ENCODE measurements around the gene DLG4. TPM values are rescaled to one million over a fixed set of nuclear protein-coding genes. Genes with fewer than 3 reads are reported as not detected.

Gene DLG4
- total RNA-seq, result 10 to 100 TPM in 2 of 4 donors, 1 to 10 TPM in 2; 6.8 to 21.5 (median 12.4) TPM

DNA sequence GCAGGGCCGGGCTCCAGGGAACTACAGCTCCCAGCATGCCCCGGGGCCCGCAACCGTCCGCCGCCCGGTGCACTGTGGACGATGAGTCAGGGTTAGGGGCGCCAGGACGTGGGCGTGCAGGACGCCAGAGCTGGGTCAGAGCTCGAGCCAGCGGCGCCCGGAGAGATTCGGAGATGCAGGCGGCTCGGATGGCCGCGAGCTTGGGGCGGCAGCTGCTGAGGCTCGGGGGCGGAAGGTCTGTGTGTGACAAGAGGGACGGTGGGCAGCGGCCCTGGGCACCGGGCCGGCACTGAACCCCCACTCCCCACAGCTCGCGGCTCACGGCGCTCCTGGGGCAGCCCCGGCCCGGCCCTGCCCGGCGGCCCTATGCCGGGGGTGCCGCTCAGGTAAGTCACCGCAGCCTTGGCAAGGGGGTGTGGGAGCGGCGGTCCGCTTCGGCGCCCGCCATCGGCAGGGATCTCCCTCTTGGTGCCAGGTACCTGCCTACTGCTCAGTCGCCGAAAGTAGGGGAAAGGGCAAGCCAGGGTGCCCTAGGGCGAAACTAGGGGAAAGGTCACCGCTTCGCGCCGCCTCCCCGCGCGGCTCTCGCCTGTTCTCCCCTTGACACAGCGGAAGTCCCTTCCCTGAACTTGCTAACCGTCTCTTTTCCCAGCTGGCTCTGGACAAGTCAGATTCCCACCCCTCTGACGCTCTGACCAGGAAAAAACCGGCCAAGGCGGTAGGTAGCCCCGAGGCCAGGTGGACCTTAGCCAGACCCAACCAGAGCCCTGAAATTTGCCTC lies at the start of gene DLG4, which contains the start of gene ACADVL:
Gene DLG4 (minus strand): TSS at position 25 of the 781 bp plus-strand sequence.
Gene ACADVL (plus strand): TSS at position 127 of the 781 bp plus-strand sequence. CDS start 47 bp downstream, at position 174.
- TF ChIP-seq CTCF (IDR thresholded peaks at IDR 0.05), result no peak
- peak in 1 of 2 donors; percentile 90 for TF ChIP-seq POLR2A (IDR thresholded peaks at IDR 0.05)
- DNase-seq, result peak; percentile 90 to 92
- intact Hi-C loops (cut with DNase I), result no loop called here
- Histone ChIP-seq H3K36me3 (peaks cover 34 to 38% of the 10 kb centered on the region in 2 donors), H3K27me3 (no peaks in the 10 kb centered on the region), H3K27ac (peak within 1 kb of the TSS; percentile 10 to 98 (median 97)), H3K9me3 (no peaks in the 10 kb centered on the region), H3K4me3 (replicated peaks in 1 of 3) (peak within 1 kb of the TSS; percentile 46 to 97 (median 90)), H3K4me1 (peaks cover 28 to 61% of the 10 kb centered on the region in 2 donors)
- WGBS, 2 donors, result 0 to 1% methylated on average over 13 to 43 of the region's 63 CpGs

GRCh38 chr17:7266784-7267183 lies 47.1 kb upstream of the DLG4 start:
- DNase-seq, result no peak
- TF ChIP-seq POLR2A (IDR thresholded peaks at IDR 0.05) (no peak), CTCF (IDR thresholded peaks at IDR 0.05) (no peak)
- 77 to 81% methylated on average over 1 of the region's 1 CpG for WGBS, 2 donors
- H3K36me3 ChIP-seq, result no peaks in the 10 kb centered on the region
- peaks cover 0 to 7% of the 10 kb centered on the region in 2 donors for H3K4me1 ChIP-seq
- no peaks in the 10 kb centered on the region for H3K27me3 ChIP-seq
- no peaks in the 10 kb centered on the region for H3K9me3 ChIP-seq
- intact Hi-C loops (cut with DNase I), result no loop called here
- H3K27ac ChIP-seq, result no peak overlapping the region
- H3K4me3 ChIP-seq (replicated peaks in 1 of 3), result no peak overlapping the region

DNA sequence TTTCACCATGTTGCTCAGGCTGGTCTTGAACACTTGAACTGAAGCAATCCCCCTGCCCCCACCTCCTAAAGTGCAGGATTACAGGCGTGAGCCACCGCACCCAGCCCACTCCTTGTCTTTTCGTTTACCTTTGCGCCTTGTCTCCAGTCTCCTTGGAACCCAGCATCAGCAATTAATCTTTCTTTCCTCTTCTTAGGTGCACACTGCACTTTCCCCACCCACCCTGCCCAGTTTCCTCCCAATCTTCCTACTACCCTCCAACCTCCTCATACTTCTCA lies 44.1 kb upstream of the DLG4 start:
- 63 to 65% methylated on average over 4 of the region's 4 CpGs for WGBS, 2 donors
- Histone ChIP-seq H3K4me1 (peaks cover 9 to 28% of the 10 kb centered on the region in 2 donors), H3K27me3 (no peaks in the 10 kb centered on the region), H3K4me3 (replicated peaks in 1 of 3) (peak overlapping the region in 1 of 3 donors; percentile 68), H3K9me3 (no peaks in the 10 kb centered on the region), H3K36me3 (peaks cover 4 to 5% of the 10 kb centered on the region in 2 donors), H3K27ac (peak overlapping the region in 2 of 3 donors; percentile 44 to 69)
- TF ChIP-seq POLR2A (IDR thresholded peaks at IDR 0.05) (no peak), CTCF (IDR thresholded peaks at IDR 0.05) (no peak)
- intact Hi-C loops (cut with DNase I), result no loop called here
- DNase-seq, result no peak

- WGBS, 2 donors, result 10 to 11% methylated on average over 26 of the region's 26 CpGs
- H3K9me3 ChIP-seq, result no peaks in the 10 kb centered on the region
- peaks cover 7% of the 10 kb centered on the region in 2 donors for H3K36me3 ChIP-seq
- H3K4me1 ChIP-seq, result peaks cover 9 to 28% of the 10 kb centered on the region in 2 donors
- peak overlapping the region; percentile 44 to 75 (median 69) for H3K27ac ChIP-seq
- H3K4me3 ChIP-seq (replicated peaks in 1 of 3), result peak overlapping the region; percentile 68 to 83 (median 70)
- no peaks in the 10 kb centered on the region for H3K27me3 ChIP-seq
- TF ChIP-seq CTCF (IDR thresholded peaks at IDR 0.05) (no peak), POLR2A (IDR thresholded peaks at IDR 0.05) (peak in 1 of 2 donors; percentile 14)
- peak; percentile 82 to 85 for DNase-seq
- intact Hi-C loops (cut with DNase I), result no loop called here
Observed at GRCh38 chr17:7262935-7263800, 43.5 kb upstream of the DLG4 start.

Data from thyroid gland (tissue), 4 donors.